GM12878 (cell line): Measurements from ENCODE around the gene MAPRE2. TPM values are rescaled to one million over a fixed set of nuclear protein-coding genes. Genes with fewer than 3 reads are reported as not detected.

ENCODE experiments used
- ASH2L ChIP-seq: fragments of 300-600, 200-600 bp; sonication (generic); IDR thresholded peaks from 2 replicates; pipeline ENCODE4 v1.6.1; 2017; ENCODE audit warnings: low read depth, mild to moderate bottlenecking, borderline replicate concordance
- BACH1 ChIP-seq: fragments of 450-650 bp; IDR thresholded peaks from 2 replicates; pipeline ENCODE4 v1.6.1; 2017; ENCODE audit warnings: mild to moderate bottlenecking, borderline replicate concordance
- BHLHE40 ChIP-seq, 2 experiments: fragments of 450-650 bp in 1 of 2; IDR thresholded peaks; 2 replicates each; pipeline ENCODE4 v1.6.1; 2011 to 2017; ENCODE audit warnings: low read depth in 2 of 2, borderline replicate concordance in 1 of 2, improper control_type of control experiment in 1 of 2, low read length in 1 of 2, mild to moderate bottlenecking in 1 of 2
- CHD2 ChIP-seq: IDR thresholded peaks from 2 replicates; pipeline ENCODE4 v1.6.1; 2011; ENCODE audit warnings: low read depth, low read length, improper control_type of control experiment, borderline replicate concordance
- DPF2 ChIP-seq: fragments of 450-650 bp; IDR thresholded peaks from 2 replicates; pipeline ENCODE4 v1.6.1; 2017; ENCODE audit warnings: mild to moderate bottlenecking
- FOXM1 ChIP-seq: IDR thresholded peaks from 2 replicates; pipeline ENCODE4 v1.6.1; 2012; ENCODE audit warnings: low read depth, mild to moderate bottlenecking, inconsistent platforms, low read length, moderate library complexity
- MAX ChIP-seq: IDR thresholded peaks from 2 replicates; pipeline ENCODE4 v1.6.1; 2012; ENCODE audit warnings: low read depth, low read length, improper control_type of control experiment
- MXI1 ChIP-seq: fragments of 150-350 bp; IDR thresholded peaks from 2 replicates; pipeline ENCODE4 v1.6.1; 2011; ENCODE audit warnings: low read depth, mild to moderate bottlenecking, inconsistent platforms, low read length, improper control_type of control experiment
- NBN ChIP-seq: fragments of 450-650 bp; IDR thresholded peaks from 2 replicates; pipeline ENCODE4 v1.6.1; 2016
- PML ChIP-seq: IDR thresholded peaks from 2 replicates; pipeline ENCODE4 v1.6.1; 2012; ENCODE audit warnings: low read length, inconsistent platforms
- TAF1 ChIP-seq: IDR thresholded peaks from 2 replicates; pipeline ENCODE4 v1.6.1; 2011; ENCODE audit warnings: mild to moderate bottlenecking, low read depth, low read length, borderline replicate concordance
- TCF12 ChIP-seq: IDR thresholded peaks from 2 replicates; pipeline ENCODE4 v1.6.1; 2011; ENCODE audit warnings: low read depth, mild to moderate bottlenecking, low read length
- ZBTB40 ChIP-seq: fragments of 450-650 bp; IDR thresholded peaks from 2 replicates; pipeline ENCODE4 v1.6.1; 2016; ENCODE audit warnings: mild to moderate bottlenecking, moderate library complexity, borderline replicate concordance
- polyA plus RNA-seq, 11 experiments: library from polyadenylated mRNA; depleted of rRNA in 4 of 11; unstranded in 6 of 11; stranded (reverse) in 5 of 11; fragments of >200 nt; fragmentation: Nextera tagmentation in 4 of 11; fragmentation: Illumina TruSeq in 1 of 11; extraction: Ambion mirVana in 4 of 11; extraction: Trizol in 1 of 11; gene quantifications; 1 replicate in 1 of 11; 2 replicates in 10 of 11; pipeline versions ENCODE4 v1.2.1 to v1.2.3, GENCODE V29; 2011 to 2016; ENCODE audit warnings: inconsistent platforms in 2 of 11, missing spikeins in 2 of 11, low read depth in 1 of 11
- total RNA-seq, 4 experiments: library from RNA; depleted of rRNA in 3 of 4; stranded (reverse); fragments of >200 nt in 3 of 4; fragmentation: Illumina TruSeq in 1 of 4; extraction: Trizol in 1 of 4; gene quantifications; 2 replicates each; pipeline versions ENCODE4 v1.2.1 to v1.2.3, GENCODE V29; 2013 to 2021
- TF ChIP-seq, protein P1 (sequence below): fragments of 450-650 bp; IDR thresholded peaks from 2 replicates; pipeline ENCODE4 v1.6.1; 2016; ENCODE audit warnings: mild to moderate bottlenecking

MAPRE2 gene
- total and polyA plus RNA-seq, 10 of the 15 experiments (the other 5 are each of a cell fraction or from before 2014, with no cell fraction given): 11.0 to 50.6 (median 24.0) TPM

- TF ChIP-seq, protein P1, sequence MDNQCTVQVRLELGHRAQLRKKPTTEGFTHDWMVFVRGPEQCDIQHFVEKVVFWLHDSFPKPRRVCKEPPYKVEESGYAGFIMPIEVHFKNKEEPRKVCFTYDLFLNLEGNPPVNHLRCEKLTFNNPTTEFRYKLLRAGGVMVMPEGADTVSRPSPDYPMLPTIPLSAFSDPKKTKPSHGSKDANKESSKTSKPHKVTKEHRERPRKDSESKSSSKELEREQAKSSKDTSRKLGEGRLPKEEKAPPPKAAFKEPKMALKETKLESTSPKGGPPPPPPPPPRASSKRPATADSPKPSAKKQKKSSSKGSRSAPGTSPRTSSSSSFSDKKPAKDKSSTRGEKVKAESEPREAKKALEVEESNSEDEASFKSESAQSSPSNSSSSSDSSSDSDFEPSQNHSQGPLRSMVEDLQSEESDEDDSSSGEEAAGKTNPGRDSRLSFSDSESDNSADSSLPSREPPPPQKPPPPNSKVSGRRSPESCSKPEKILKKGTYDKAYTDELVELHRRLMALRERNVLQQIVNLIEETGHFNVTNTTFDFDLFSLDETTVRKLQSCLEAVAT: no peak
- TF ChIP-seq CHD2: no peak
- TF ChIP-seq BACH1: no peak
- 0 out of 4 replicates have a peak, but pooled peaks of 1 of the 2 experiments have one; percentile 19 for TF ChIP-seq BHLHE40 (IDR thresholded peaks at IDR 0.05; ENCODE audit: borderline replicate concordance in 1 of 2, low read depth in 2 of 2, low read length in 1 of 2)
- TF ChIP-seq TAF1: no peak
- TF ChIP-seq MAX: no peak
- no peak for TF ChIP-seq TCF12
- peak; percentile 16; the same call in 1 of the 2 replicates for TF ChIP-seq ZBTB40
- TF ChIP-seq MXI1: 0 out of 2 replicates have a peak, but pooled peaks have one; percentile 9
- TF ChIP-seq NBN: no peak
- no peak; the same call in 1 of the 2 replicates for TF ChIP-seq PML
- 0 out of 2 replicates have a peak, but pooled peaks have one; percentile 28 for TF ChIP-seq DPF2
- 0 out of 2 replicates have a peak, but pooled peaks have one; percentile 22 for TF ChIP-seq FOXM1
- 0 out of 2 replicates have a peak, but pooled peaks have one; percentile 34 for TF ChIP-seq ASH2L
Measured at GRCh38 chr18:35049111-35050027, 8.2 kb downstream of the MAPRE2 start (continued).
